Stimulated activated CD4-positive, alpha-beta T cell treated with anti-CD3 and anti-CD28 coated beads, TNF-alpha, amount 100 ng/mL, for 1 hour (primary cell): ENCODE results near the gene DAZAP1.
"Not testable (repeated sequence)": the region's sequence is repeated elsewhere in the genome, so short reads cannot be mapped to it uniquely, and the experiment has no call there.

Experiments
- DNase-seq, 3 donors: peaks; one replicate each; pipeline ENCODE4 v3.0.0-alpha.2; 2020; ENCODE audit warnings: low read depth in 3 of 3, low spot score in 1 of 3

Gene DAZAP1

DNA sequence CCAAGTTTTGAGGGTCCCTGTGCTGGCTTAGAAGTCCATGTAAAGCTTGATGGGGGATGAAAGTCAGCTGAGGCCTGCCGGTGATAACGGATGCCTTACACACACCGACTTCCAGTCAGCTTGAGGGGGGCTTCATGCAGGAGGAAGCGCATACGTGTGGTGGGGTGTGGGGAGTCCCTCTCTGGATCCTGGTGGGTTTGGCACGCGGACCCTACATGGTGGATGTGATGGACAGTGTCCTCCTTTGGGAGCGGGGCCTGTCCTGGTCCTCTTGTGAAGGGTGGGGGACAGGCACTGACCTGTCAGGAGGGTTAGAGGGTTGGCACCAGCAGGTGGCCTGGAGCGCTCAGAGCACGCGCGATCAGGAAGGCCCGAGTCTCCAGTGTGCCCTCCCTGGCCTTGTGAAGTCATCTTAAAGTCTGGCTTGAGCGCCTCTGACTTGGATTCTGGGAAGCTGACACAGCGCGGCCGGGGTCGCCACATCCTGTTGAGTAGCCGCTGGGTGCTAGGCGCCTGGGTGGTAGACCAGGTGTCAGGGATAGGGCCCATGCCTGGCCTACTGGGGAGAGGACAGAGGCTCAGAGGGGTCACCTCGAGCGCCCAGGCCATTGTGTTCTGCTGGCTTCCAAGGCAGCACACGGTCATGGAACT lies 2.9 kb downstream of the DAZAP1 start:
- no peak for DNase-seq

- no peak for DNase-seq
Observed at GRCh38 chr19:1410789-1411188, 3.4 kb downstream of the DAZAP1 start.

DNA sequence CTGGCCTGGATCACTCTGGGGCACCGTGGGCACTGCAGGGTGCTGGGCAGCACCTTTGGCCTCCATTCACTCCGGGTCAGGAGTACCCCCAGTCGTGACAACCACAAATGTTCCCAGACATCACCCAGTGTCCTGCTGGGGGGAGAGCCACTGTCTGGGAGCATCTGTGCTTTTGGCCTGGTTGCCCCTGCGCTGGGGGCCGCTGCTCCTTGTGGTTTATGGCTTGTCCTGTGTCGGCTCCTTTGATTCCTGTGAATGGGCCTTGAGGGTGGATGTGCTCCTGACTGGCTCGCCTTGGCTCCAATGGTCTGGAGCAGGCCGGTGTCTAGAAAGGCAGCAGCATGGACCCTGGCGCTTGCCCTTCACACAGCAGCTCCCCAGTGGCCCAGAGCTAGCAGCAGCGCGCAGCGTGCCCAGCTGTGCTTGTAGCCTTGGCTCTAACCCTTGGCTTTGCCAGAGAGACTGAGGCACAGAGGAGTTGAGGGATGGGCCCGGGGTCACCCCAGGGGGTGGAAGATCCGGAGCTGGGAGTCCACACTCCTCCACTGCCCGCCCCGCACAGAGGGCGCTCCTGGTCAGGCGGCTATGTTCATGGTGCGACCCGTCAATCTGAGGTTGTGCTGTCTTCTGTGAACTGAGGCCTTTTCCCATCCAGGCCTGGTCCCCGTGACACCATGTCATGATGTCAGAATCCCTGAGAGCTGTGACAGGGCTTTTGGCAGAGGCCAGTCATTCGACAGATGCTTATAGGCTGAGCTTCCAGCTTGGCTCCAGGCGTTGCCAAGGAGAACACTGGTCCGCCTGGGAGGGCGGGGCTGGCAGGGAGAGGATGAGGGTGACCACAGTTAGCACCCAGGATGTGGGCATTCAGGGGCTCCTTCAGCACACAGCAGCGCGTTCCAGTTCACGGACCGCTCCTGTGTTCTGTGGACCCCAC lies 4.1 kb downstream of the DAZAP1 start:
- DNase-seq, result no peak

DNA sequence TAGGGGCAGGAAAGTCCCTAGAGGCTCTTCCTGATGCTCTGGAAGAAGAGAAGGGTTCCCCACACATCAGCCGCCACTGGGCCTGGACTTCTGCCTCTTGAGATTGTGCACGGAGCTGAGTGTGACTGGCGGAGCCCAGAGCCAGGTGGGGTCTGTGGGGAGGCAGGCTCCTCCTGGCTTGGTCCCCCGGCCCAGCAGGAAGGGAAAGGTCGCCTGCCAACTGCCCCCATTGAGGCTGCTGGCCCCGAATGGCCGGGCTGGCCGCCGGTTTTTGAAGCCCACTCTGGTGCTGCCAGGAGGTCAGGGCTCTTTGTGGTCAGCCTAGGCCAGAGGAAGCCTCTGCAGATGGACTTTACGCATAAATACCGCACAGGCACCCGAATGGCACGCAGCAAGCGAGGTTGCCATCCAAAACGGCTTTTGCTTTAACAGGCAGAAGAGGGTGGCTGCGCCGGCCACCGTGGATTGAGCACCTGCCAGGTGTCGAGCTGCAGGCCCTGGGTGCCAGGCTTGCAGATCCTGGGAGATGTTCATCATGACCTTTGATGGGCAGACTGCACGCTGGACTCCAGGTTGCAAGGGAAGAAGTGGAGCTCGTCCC lies 5.0 kb downstream of the DAZAP1 start:
- no peak for DNase-seq

GRCh38 chr19:1412995-1413800 lies 5.8 kb downstream of the DAZAP1 start:
- no peak for DNase-seq

- no peak for DNase-seq
Observed at GRCh38 chr19:1416014-1416841, 8.8 kb downstream of the DAZAP1 start.

GRCh38 chr19:1417145-1417544 lies 9.8 kb downstream of the DAZAP1 start:
- no peak for DNase-seq

- DNase-seq, result no peak
Observed at GRCh38 chr19:1417681-1418495, 10.5 kb downstream of the DAZAP1 start.

- DNase-seq, result no peak
Observed at GRCh38 chr19:1418496-1418775, 11.1 kb downstream of the DAZAP1 start.

GRCh38 chr19:1418951-1419738 lies 11.8 kb downstream of the DAZAP1 start:
- DNase-seq, result no peak

DNA sequence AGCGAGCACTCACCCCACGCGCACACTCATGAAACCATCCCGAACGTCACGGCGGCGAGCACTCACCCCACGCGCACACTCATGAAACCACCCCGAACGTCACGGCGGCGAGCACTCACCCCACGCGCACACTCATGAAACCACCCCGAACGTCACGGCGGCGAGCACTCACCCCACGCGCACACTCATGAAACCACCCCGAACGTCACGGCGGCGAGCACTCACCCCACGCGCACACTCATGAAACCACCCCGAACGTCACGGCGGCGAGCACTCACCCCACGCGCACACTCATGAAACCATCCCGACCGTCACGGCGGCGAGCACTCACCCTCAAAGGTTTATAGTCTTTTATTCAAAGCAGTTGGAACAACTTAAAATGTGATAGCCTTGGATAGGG lies 12.7 kb downstream of the DAZAP1 start:
- DNase-seq, result not testable (repeated sequence)

DNA sequence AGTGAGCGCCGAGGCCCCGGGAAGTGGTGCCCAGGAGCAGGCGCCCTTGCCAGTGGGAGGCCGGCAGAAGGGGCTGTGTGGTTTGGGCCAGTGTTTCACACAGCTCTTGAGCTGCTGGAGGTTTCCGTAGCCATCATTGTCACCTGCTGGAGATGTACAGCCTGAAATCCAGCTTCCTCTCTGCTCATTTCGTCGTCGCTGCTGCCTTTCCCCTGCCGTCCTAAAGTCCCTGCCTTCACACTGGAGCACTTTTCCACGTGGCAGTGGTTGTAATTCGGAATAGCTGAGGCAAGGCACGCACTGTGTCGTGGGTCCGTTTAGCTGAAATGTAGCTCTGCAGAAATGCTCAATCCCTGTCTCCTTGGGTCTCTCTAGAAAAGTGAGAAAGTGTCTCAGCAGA lies 13.2 kb downstream of the DAZAP1 start:
- no peak for DNase-seq

GRCh38 chr19:1421218-1421957 lies 14.0 kb downstream of the DAZAP1 start:
- no peak for DNase-seq

DNA sequence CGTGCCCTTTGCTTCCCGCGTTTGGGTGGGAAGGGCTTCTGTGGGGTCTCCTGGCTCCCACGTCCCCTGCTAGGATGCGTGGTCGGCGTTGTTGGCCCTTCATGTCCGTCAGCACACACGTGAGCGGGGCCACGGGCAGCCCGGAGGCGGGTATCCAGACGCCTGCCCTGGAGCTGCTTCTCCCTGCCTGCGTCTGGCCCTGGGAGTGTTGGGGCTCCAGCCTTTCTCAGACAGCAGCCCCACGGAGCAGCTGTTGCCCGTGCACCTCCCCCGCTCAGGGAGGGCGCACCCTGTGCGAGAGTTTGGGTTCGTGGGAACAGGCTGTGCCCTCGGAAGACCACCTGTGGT lies 14.5 kb downstream of the DAZAP1 start:
- no peak for DNase-seq

- DNase-seq, result no peak
Observed at GRCh38 chr19:1422360-1422759, 15.0 kb downstream of the DAZAP1 start.

DNA sequence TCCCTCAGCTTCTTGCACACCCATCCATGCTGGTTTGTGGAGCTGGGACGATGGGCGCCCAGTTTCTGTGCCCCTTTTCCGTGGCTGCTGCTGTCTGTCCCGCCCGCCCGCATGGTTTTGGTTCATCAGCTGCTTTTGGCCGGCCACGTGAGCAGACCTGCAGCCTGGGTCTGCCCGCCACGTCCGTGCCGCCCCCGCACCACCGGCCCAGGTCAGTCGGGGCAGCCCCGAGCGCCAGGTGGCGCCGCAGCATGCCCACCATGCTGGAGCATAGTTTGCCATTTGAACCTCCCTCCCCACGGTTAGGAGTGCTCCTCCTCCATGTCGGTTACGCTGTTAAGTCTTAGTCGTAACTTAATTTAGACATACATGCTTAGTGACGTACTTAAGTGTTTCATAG lies 15.6 kb downstream of the DAZAP1 start:
- no peak for DNase-seq

GRCh38 chr19:1423436-1424191 lies 16.2 kb downstream of the DAZAP1 start:
- no peak for DNase-seq
